ENCODE results near the gene BCLAF1.
A peak's percentile ranks its signal among the peaks of the same experiment; 100 is the strongest.
"Not testable (repeated sequence)": the region's sequence is repeated elsewhere in the genome, so short reads cannot be mapped to it uniquely, and the experiment has no call there.

The BCLAF1 gene

DNA sequence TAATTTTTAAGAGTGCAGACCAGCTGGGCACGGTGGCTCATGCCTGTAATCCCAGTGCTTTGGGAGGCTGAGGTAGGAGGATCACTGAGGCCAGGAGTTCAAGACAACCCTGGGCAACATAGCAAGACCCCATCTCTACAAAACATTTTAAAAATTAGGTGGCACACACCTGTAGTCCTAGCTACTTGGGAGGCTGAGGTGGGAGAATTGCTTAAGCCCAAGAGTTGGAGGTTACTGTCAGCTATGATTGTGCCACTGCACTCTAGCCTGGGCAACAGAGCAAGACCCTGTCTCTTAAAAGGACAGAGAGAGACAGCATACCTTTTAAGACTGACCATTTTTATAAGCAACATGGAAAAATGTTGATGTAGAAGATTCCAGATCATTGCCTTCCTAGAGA lies 18.8 kb upstream of the BCLAF1 start:
- not testable (repeated sequence) for DNase-seq

DNA sequence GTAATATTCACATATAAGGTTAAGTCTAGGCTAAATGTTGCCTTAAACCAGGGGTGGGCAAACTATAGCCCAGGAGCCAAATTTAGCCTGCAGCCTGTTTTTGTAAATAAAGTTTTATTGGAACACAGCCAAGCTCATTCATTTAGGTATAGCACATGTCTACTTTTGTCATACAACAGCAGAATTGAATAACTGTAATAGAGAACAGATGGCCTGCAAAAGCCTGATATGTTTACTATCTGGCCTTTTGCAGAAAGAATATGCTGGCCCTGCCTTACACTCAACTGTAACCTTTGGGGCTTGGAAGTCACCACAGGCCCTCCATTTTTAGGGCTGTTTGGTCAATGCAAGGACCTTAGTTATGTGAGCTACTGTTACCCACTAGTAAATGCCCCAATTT lies 17.7 kb upstream of the BCLAF1 start:
- DNase-seq = no peak

DNA sequence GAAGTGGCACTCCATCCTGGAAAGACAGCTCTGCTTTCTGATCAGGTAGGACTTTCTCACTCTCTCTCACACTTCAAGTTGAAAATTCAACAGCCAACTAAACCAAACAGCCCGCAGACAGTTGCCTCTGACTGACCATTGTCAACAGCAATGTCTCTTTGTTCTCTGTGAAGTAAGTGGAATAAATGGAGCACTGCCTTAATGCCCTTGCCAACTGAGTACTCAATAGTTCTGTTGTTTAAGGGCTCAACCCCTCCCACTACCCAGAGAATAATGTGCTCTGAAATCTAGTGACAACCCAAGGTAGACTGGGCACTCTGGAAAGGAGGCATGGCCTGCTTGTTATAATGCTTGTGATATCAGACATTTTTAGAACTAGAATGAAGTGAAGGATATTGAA lies 16.8 kb upstream of the BCLAF1 start:
- no peak for DNase-seq

DNA sequence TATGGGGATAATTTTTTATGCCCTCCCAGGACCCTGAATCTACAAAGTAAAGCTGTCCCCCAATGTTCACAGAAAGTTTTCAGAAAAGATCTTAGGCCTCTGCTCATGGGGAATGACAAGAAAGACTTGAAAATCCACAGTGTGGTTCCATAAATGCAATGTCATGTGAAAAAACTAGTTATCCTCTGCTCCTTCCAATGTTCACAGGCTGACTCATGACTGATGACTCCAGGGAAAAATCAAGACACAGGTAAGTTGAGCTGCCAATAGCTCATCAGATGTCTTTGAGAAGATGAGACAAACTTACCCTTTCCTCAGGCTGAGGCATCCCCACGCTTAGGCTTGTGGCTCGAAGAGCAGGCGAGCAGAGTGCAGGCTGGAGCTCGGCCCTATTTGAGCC lies 14.8 kb upstream of the BCLAF1 start:
- no peak for DNase-seq

DNA sequence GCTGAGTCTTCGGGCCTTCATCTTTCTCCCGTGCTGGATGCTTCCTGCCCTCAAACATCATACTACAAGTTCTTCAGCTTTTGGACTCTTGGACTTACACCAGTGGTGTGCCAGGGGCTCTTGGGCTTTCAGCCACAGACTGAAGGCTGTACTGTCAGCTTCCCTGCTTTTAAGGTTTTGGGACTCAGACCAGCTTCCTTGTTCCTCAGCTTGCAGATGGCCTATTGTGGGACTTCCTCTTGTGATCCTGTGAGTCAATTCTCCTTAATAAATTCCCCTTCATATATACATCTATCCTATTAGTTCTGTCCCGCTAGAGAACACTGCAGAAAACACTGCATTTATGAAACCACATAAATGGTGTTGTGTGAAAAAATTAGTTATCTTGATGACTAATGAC lies 13.9 kb upstream of the BCLAF1 start:
- no peak for DNase-seq

DNA sequence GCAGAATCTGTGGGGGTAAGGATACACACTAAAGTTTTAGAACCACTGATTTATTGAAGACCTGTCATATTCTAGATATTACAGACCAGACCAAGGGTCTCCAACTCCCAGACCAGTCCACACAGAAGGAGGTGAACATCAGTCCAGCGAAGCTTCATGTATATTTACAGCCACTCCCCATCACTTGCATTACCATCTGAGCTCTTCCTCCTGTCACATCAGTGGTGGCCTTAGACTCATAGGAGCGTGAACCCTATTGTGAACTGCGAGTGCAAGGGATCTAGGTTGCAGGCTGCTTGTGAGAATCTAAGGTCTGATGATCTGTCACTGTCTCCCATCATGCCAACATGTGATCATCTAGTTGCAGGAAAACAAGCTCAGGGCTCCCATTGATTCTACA lies 5.0 kb upstream of the BCLAF1 start:
- no peak for DNase-seq

DNA sequence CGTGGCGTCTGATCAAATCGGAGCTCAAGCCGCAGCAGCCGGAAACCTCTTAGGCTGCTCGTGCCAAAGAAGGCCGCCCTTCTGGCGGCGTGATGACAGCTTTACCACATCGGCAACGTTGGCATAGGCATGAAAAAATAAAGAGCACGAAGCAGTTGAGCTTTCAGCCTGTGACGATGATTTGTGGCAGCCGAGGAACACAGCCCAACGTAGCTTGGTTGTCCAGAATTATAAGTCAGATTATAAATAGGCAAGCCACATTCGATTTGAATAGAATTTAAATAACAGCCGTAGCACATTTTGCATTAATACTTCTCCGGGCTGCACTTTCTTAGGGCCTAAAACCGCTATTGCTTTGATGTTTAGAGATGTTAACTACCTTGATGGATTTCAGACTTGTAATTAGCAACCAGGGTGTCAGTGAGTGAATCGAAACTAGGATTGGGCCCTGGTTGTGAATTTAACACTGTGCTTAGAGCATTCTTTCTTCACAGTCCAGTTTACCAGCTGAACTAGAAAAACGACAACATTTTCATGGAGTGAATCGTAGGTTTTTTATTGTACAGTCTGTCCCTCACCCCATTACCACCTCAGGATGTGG lies 864 bp upstream of the BCLAF1 start:
- peak in 1 of 2 experiments; percentile 79 for DNase-seq

DNA sequence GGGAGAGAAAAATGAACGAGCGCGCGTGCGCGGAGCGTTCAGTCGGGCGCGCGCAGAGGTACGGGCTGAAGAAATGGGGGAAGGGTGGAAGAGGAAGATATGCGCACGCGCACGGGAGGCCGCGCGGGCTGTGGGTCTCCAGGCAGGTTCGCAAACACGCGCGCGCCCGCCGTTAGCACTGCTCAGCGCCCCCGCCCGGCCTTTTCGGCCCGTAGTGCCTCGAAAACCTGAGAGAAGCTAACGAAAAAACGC lies 393 bp downstream of the BCLAF1 start:
- DNase-seq = peak; percentile 69 to 73

DNA sequence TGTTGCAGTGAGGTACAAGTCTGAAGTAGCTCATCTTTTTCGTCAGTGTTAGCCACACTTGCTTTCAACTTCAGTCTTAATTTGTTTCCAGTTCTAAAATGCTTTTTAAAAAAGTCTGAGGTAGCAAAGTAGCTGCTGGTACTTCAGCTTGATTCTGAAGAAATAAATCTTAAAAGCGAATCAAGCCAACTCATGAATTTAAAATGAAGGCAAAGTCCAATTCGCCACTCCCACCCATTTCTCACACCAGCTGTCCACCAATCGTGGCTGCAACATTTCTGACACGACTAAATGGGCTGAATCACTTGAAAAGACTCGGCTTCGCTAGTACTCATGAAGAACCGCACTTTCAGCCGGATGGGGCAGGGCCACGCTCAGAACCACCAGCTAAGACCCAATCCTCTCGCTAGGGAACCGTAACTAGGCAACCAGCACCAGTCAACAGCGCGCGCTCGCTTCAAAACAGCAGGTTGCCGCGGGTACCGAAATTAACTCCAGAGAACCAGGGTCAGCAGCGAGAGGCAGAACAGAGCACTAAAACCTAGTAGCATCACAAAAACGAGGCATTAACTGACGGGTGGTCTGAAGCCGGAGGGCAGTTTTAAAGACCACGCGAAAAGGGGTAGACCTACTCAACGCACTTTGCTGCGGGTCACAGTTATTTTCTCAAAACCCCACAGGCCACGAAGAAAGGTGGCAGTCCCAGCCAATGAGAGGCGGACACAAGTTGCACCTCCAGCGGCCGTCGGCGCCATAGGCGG lies 900 bp downstream of the BCLAF1 start:
- DNase-seq = peak; percentile 42 to 54

DNA sequence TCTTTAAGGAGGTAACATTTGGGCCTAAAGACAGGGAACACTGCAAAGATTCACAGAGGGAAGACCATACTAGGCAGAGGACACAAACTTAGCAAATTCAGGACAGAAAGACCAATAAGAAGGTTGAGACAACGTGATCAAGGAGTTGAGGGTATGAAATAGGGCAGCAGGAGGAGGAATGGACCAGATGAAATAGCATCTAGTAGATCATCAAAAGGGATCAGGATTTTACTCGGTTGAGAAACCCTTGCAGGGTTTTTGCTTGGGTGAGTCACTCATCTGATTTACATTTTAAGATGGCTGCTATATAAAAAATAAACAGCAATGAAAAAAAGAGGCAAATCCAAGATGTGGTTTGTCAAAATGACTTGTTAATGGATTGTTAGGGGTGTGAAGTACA lies 4.7 kb downstream of the BCLAF1 start:
- DNase-seq = no peak

DNA sequence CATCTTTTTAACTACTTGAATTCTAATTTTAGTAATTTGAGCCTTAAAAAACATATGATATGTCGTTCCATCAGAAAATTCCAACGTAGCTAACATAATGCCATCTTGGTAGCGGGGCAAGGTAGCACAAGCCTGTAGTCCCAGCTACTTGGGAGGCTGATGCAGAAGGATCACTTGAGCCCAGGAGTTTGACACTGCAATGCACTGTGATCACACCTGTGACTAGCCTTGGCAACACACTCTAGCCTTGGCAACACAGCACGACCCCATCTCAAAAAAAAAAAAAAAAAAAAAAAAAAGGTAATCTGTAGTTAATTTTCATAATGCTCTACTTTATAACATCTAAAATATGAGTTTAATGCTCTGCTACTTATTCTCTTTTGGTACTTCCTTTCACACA lies 6.7 kb downstream of the BCLAF1 start:
- DNase-seq = no peak

DNA sequence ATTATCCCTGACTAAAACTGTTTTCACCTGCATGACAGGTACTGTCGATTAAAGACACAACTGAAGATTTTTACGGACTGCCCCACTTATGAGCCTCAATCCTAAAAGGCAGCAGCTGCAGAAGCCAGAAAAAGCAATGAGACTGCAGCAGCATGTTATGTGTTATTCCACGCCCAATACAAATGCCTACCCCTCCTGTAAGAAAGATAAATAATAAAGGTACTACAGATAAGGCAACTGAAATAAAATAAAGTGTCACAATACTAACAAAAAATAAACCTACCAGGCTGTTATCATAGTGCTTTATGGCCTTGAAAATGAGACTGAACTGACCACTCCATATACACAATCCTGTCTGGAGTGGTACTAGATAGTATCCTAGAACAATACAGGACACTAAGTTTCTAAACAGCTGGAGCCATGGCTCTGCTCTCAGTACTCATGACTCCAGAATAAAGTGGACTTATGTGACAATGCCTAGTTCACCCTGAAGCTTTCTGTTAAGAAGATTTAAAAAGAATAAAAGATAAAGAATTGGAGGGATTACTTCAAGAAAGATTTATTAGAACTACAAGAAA lies 9.5 kb downstream of the BCLAF1 start:
- no peak for DNase-seq

DNA sequence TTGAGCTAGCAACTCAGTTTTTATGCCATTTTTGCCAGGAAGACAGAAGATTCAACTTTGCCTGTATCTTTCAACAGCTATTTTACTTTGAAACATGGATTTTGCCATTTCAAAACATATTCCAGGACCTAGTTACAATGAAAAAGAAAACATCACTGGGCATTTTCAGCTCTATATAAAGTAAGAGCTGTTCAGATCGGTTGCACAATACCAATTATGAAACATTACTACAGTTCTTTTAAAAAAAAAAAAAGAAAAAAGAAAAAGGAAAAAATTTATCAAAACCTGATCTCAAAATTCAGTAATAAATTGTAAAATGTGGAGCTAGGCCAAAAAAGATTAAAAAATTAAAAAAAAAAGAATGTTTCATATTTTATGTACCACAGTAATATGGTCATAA lies 15.6 kb downstream of the BCLAF1 start:
- DNase-seq = no peak

DNA sequence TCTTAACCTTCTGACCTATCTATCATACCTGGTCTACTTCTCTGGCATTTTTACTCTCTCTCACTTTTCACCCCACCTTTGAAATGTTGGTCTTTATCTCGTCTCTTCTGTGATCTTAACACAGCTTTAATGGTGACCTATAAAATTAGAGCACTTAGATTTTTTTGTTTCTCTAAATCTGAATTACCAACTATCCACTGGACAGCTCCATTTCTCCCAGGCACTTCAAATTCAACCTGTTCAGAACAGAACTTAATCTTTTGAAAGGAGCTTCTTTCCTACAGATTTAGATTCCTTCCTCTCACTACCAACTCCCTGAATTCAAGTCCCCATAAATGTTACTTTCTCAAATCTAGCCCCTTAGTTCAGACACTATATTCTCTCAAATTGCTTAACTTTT lies 24.5 kb downstream of the BCLAF1 start:
- no peak for DNase-seq

DNA sequence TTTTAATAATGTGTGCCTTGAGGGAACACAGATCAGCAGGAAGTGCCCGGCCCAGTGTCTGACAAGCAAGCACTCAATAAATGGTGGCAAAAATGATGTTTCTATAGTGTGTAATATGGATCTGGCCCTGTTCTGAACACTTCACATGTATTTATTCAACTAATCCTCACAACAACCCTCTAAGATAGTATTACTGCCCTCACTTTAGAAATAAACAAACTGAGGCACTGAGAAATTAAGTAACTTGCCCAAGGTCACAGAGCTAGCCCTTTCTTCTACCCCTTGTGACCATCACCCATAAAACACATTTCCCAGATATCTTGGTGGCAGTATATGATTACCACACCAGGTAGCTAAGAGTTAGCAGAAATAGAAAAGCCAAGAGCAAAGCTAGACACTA lies 26.7 kb downstream of the BCLAF1 start:
- DNase-seq = no peak

DNA sequence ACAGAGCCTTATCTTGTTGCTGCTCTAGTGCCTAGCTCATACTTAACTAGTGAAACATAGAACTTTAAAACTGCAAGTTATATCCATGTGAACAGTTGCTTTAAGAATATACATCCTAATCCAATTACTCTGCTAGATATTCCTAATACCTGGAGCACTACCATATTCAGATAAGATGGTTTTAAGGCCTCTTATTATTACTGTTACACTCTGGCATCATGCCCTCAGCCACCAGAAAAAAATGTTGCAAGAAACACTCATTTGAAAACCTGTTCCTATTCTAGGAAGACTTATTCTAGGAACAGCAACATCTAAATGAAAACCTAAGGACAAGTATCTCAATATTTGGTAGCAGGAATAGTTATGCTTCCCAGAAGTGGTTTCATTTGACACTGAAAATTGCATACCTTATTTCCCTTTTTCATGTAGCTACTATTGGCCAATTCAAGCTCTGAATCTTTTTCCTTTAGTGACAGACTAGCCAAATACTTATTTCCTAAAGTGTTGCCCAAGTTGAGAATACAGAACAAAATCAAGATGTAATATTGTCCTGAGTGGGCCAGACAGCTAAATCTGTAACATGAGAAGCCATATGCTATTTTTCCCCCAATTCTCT lies 34.7 kb downstream of the BCLAF1 start:
- DNase-seq = no peak

DNA sequence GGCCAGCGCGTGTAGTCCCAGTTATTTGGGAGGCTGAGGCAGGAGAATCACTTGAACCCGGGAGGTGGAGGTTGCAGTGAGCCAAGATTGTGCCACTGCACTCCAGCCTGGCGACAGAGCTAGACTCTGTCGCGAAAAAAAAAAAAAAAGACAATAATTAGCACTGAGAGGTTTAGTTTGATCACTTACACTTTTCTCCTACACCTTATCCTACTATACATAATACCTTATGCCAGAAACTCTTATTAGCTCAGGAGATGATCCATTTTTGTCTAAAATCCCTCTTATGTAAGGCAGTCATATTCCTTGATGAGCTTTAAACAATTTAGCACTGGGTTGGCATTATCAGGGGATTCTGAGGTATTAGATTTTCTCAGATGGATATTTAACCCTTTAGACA lies 35.9 kb downstream of the BCLAF1 start:
- DNase-seq = no peak

DNA sequence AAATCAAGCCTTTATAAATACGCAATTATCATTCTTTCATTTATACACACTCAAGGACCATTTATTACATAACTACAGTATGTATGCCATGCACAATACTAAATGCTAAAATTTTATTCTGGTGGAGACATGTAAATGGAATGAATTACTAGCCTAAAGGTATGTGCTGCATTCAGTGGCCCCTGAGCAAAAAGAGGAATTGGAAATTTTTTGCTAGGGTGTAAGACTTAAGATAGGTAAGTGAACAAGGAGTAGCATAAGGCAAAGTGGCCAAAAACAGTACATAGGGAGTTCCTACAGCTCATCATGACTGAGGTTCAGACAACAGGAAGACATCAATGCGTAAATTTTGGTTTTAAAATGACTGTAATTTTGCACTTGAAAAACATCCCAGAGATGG lies 37.2 kb downstream of the BCLAF1 start:
- no peak for DNase-seq

DNA sequence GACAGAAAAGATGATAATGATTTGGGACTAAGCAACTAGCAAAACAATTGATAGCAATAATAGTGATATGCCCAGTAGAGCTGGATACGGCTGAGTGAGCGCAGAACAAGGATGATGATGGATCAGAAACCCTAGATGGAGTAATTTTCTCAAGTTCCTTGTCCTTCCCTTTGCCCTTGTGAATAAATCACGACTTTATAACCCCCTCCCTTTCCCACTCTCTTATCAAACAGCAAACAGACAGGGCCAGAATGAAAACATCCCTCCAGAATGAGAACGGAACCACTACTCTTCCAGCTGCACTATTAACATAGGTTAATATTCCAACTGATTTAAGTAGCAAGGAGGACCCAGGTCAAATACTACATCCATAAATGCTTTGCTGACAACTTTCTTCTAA lies 38.3 kb downstream of the BCLAF1 start:
- no peak for DNase-seq

DNA sequence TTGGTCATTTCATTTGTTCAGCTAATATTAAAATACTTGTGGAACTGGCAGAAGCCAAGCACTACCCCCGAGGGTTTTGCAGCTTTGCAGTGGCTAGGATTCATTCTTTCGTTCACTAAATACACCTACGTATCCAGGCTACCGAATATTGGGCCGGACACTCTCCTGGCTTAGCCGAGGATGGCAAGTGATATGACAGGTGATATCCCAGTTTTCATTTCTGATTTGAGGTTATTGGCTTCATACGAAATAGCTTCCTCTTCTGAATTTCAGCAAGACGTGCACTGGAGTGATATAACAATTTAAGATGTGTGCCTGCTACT lies 39.0 kb downstream of the BCLAF1 start:
- DNase-seq = no peak

DNA sequence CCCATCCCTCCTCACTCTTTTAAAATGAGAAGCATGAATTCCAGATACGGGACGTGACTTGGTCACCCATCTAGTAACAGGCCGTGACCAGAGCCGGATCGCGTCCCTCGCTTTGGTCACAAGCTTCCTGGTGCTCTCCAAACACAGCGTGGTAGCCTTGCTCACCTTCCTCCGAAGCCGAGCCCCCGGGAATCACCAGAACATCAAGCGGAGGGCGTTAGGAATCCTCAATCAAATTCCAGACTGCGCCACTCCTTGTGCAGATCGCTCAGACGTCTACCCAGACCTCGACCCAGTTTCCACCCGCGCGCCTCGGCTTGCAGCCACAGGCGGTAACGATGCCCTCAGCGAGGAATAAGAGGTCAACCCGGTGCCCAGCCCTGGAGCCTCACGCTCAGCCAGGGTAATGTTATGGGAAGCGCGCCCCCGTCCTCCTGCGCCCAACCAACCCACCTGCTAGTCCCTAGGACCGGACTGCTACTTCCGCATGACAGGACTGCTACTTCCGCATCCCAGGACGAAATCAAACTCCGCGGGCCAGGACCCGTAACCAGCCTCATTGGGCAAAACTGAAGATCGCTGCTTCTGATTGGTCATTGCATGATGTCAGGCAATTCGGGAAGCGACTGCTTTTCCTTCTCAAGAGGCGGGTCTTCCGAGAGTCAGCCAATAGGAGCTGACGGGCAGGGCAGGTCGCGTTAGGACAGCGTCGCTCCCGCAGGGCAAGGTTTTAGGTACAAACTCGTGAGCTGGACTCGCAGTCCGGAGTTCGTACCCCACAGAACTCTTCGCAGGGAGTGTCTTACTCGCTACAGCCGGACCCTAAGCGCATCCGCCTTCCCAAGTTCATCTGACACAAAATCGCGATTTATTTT lies 39.6 kb downstream of the BCLAF1 start, which contains the start of gene MTFR2:
Gene MTFR2, minus strand, starts transcription at position 501 of the 875 bp plus-strand sequence. CDS start 1,212 bp downstream, outside the sequence.
- DNase-seq = peak; percentile 82 to 94

DNA sequence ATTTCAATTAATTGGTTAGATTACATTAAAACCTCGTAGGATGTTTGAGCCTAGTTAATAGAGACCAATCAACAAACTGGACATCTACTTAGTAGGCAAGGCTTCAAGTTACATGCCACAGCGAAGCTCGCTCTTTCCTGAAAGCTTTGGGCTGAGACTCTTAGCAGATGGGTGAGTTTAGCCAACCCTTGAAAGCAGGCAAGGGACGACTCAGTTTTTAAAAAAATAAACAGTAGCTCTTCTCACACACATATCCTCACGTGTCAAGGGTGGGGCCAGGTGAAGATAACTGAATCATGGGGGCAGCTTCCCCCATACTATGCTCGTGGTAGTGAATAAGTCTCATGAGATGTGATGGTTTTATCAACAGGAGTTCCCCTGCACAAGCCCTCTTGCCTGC lies 40.3 kb downstream of the BCLAF1 start:
- DNase-seq = no peak

DNA sequence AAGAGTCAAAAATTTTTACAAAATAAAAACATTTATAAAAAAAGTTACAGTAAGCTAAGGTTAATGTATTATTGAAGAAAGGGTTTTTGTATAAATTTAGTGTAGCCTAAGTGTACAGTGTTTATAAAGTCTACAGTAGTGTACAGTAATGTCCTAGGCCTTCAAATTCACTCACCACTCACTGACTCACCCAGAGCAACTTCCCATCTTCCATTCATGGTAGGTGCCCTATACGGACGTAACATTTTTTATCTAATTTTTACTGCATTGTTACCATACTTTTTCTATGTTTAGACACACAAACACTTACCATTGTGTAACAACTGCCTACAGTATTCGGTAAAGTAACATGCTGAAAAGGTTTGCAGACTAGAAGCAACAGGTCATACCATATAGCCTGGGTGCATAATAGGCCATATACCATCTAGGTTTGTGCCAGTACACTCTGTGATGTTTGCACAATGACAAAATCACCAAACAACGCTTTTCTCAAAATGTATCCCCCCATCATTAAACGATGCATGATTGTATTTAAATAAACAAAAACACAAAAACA lies 45.5 kb downstream of the BCLAF1 start:
- no peak for DNase-seq
